Endothelial cell of umbilical vein (primary cell): ENCODE measurements around the gene PLA2G6. TPM values are rescaled to one million over a fixed set of nuclear protein-coding genes. Genes with fewer than 3 reads are reported as not detected.

Experiments used
- BruUV-seq: library from RNA; stranded (reverse); fragments of 400-500 nt; replicated peaks from 2 replicates; lab custom pipeline; 2021; lab: Mats Ljungman, UMichigan
- CTCF ChIA-PET: fragments of 300-600, 350-600 bp; sonication (Branson Sonifier 250); formaldehyde crosslinking; loops from one replicate; lab custom pipeline; 2021; ENCODE audit warnings: antibody characterized with exemption, inconsistent platforms; lab: Charles Lee
- POLR2A ChIA-PET: fragments of 300-600, 350-600 bp; sonication (Branson Sonifier 250); formaldehyde crosslinking; loops from one replicate; lab custom pipeline; 2021; ENCODE audit warnings: antibody characterized with exemption, inconsistent platforms; lab: Charles Lee
- DNase-seq: peaks from one replicate; pipeline ENCODE4 v3.0.0-alpha.2; 2011; ENCODE audit warnings: low read depth, low spot score
- FAIRE-seq: peaks from 2 replicates; lab custom pipeline; 2011; peaks lifted over from hg19 to GRCh38; lab: Jason Lieb, UNC
- H2AFZ ChIP-seq: 2 replicates; pipeline ENCODE4 v1.6.0; 2012; ENCODE audit warnings: low read depth, low read length, control low read depth, inconsistent platforms
- H3K27ac ChIP-seq: 2 replicates; pipeline ENCODE4 v1.5.1; 2011; ENCODE audit warnings: low read depth, mild to moderate bottlenecking, control low read depth, low read length, moderate library complexity; ENCODE audit not compliant: insufficient read depth
- H3K27me3 ChIP-seq, 2 experiments: 2 replicates each; pipeline versions ENCODE4 v1.6.0 to v1.6.1; 2011; ENCODE audit warnings: low read length in 2 of 2, mixed read lengths in 1 of 2; ENCODE audit not compliant: control insufficient read depth in 2 of 2, insufficient read depth in 2 of 2
- H3K36me3 ChIP-seq, 2 experiments: 2 replicates in 1 of 2; 3 replicates in 1 of 2; pipeline ENCODE4 v1.5.1; 2011; ENCODE audit warnings: low read length in 2 of 2, mild to moderate bottlenecking in 1 of 2, moderate library complexity in 1 of 2; ENCODE audit not compliant: control insufficient read depth in 2 of 2, insufficient read depth in 2 of 2; ENCODE audit errors: extremely low read depth in 1 of 2
- H3K4me1 ChIP-seq: 3 replicates; pipeline ENCODE4 v1.5.1; 2011; ENCODE audit warnings: mild to moderate bottlenecking, low read length; ENCODE audit not compliant: control insufficient read depth, insufficient read depth; ENCODE audit errors: extremely low read depth
- H3K4me2 ChIP-seq: 2 replicates; pipeline ENCODE4 v1.6.1; 2011; ENCODE audit warnings: low read length, control low read depth, mixed read lengths; ENCODE audit not compliant: insufficient read depth
- H3K4me3 ChIP-seq, 3 experiments: fragments of 200-600 bp in 1 of 3; sonication (generic), shearing (Covaris generic) in 1 of 3; replicated peaks in 1 of 3; 2 replicates each; pipeline ENCODE4 v1.5.1; 2011 to 2016; ENCODE audit warnings: control low read depth in 3 of 3, low read length in 3 of 3, mild to moderate bottlenecking in 2 of 3, inconsistent platforms in 1 of 3, low read depth in 1 of 3, moderate library complexity in 1 of 3; ENCODE audit not compliant: insufficient read depth in 1 of 3
- H3K79me2 ChIP-seq: 2 replicates; pipeline ENCODE4 v1.6.0; 2012; ENCODE audit warnings: low read length, inconsistent platforms; ENCODE audit not compliant: control insufficient read depth, insufficient read depth
- H3K9ac ChIP-seq: replicated peaks from 2 replicates; pipeline ENCODE3; 2011; ENCODE audit warnings: low read length, control low read depth; ENCODE audit not compliant: insufficient read depth; ENCODE audit errors: extremely low read depth
- H3K9me1 ChIP-seq: replicated peaks from 3 replicates; pipeline ENCODE4 v1.6.0; 2011; ENCODE audit warnings: mild to moderate bottlenecking, low read length; ENCODE audit not compliant: control insufficient read depth, insufficient read depth; ENCODE audit errors: extremely low read depth
- H3K9me3 ChIP-seq: replicated peaks from 2 replicates; pipeline ENCODE4 v1.5.1; 2012; ENCODE audit warnings: low read length, inconsistent platforms; ENCODE audit not compliant: control insufficient read depth, insufficient read depth
- H4K20me1 ChIP-seq: replicated peaks from 2 replicates; pipeline ENCODE3; 2011; ENCODE audit warnings: mild to moderate bottlenecking, low read length; ENCODE audit not compliant: control insufficient read depth, insufficient read depth; ENCODE audit errors: extremely low read depth
- CTCF ChIP-seq, 2 donors: IDR thresholded peaks; 1 replicate in 1 of 2; 2 replicates in 1 of 2; pipeline ENCODE4 v1.5.1; 2011; ENCODE audit warnings: low read length in 2 of 2, mild to moderate bottlenecking in 2 of 2, moderate library complexity in 2 of 2, control low read depth in 1 of 2, inconsistent platforms in 1 of 2, low read depth in 1 of 2; ENCODE audit not compliant: insufficient read depth in 1 of 2; ENCODE audit errors: extremely low read depth in 1 of 2
- EZH2 ChIP-seq: IDR thresholded peaks from 2 replicates; pipeline ENCODE4 v1.6.1; 2012; ENCODE audit warnings: borderline replicate concordance, low read depth, mild to moderate bottlenecking, moderate library complexity, low read length, inconsistent platforms; ENCODE audit not compliant: severe bottlenecking
- FOS ChIP-seq: IDR thresholded peaks from 2 replicates; pipeline ENCODE4 v1.6.1; 2011; ENCODE audit warnings: mild to moderate bottlenecking, low read length, moderate library complexity, borderline replicate concordance; ENCODE audit not compliant: insufficient read depth
- GATA2 ChIP-seq: IDR thresholded peaks from 2 replicates; pipeline ENCODE4 v1.7.0; 2011; ENCODE audit warnings: low read depth, mild to moderate bottlenecking, moderate library complexity, mixed read lengths, low read length; ENCODE audit not compliant: insufficient read length, insufficient read depth
- JUN ChIP-seq: IDR thresholded peaks from 2 replicates; pipeline ENCODE4 v1.6.1; 2011; ENCODE audit warnings: borderline replicate concordance, low read depth; ENCODE audit not compliant: insufficient read length, insufficient read depth
- MYC ChIP-seq: IDR thresholded peaks from one replicate; pipeline ENCODE4 v1.6.1; 2011; ENCODE audit warnings: mild to moderate bottlenecking, low read depth, low read length
- POLR2A ChIP-seq: IDR thresholded peaks from 2 replicates; pipeline ENCODE4 v1.6.1; 2012; ENCODE audit warnings: low read depth, mild to moderate bottlenecking, control low read depth, low read length
- dilution Hi-C: fragments of 300-500 bp; cut with MboI; formaldehyde crosslinking; loops from one replicate; pipeline ENCODE4 v1.15.0; 2019; ENCODE audit warnings: low sequenced_read_pairs; ENCODE audit not compliant: extremely low pct_ligation_motif_present
- intact Hi-C: fragments of 100-400 bp; cut with micrococcal nuclease; formaldehyde crosslinking; loops from one replicate; pipeline ENCODE4 v1.10.0; 2022
- polyA plus RNA-seq, 4 experiments: library from polyadenylated mRNA; depleted of rRNA in 3 of 4; stranded (reverse) in 3 of 4; unstranded in 1 of 4; fragments of >200 nt; gene quantifications; 2 replicates each; pipeline versions ENCODE4 v1.2.1 to v1.2.3, GENCODE V29; 2011 to 2012; ENCODE audit warnings: missing spikeins in 1 of 4
- total RNA-seq: library from RNA; stranded (reverse); gene quantifications from 2 replicates; pipeline ENCODE4 v1.2.3, GENCODE V29; 2021

The PLA2G6 gene
- total and polyA plus RNA-seq, 2 donors (not counting 3 experiments of a cell fraction or from before 2014, with no cell fraction given), result 6.6 to 10.3 TPM

- Histone ChIP-seq H3K79me2 (no peaks in the 10 kb centered on the region), H2AFZ (no peak overlapping the region), H3K9ac (no peak overlapping the region), H3K4me2 (no peak overlapping the region), H3K36me3 (peaks cover 0 to 6% of the 10 kb centered on the region in 2 experiments), H3K9me1 (no peaks in the 10 kb centered on the region), H4K20me1 (no peaks in the 10 kb centered on the region), H3K27ac (no peak overlapping the region), H3K4me1 (no peaks in the 10 kb centered on the region), H3K9me3 (no peaks in the 10 kb centered on the region), H3K4me3 (no peak overlapping the region), H3K27me3 (no peaks in the 10 kb centered on the region)
- POLR2A ChIA-PET, result no interaction called here
- no peak for DNase-seq
- dilution Hi-C loops, result no loop called here
- BruUV-seq, result no TSS peak
- intact Hi-C loops, result no loop called here
- TF ChIP-seq CTCF (IDR thresholded peaks at IDR 0.05; ENCODE audit: extremely low read depth in 1 of 2, insufficient read depth in 1 of 2, low read depth in 1 of 2, low read length in 2 of 2), result no peak
- TF ChIP-seq MYC, result no peak
- TF ChIP-seq FOS, result no peak
- no peak for TF ChIP-seq EZH2
- no peak for TF ChIP-seq POLR2A
- no peak for TF ChIP-seq GATA2
- no peak for TF ChIP-seq JUN
- no peak for FAIRE-seq
- CTCF ChIA-PET, result no interaction called here
Measured at GRCh38 chr22:38075105-38075825, 106.4 kb downstream of the PLA2G6 start.
